ENCODE measurements around the gene WNK4. TPM values are rescaled to one million over a fixed set of nuclear protein-coding genes. Genes with fewer than 3 reads are reported as not detected.
A peak's percentile ranks its signal among the peaks of the same experiment; 100 is the strongest.

The WNK4 gene
- total and polyA plus RNA-seq, 9 of the 15 experiments (the other 6 are each of a cell fraction or from before 2014, with no cell fraction given): 0.32 to 25.8 (median 4.5) TPM

- H3K9me1 ChIP-seq (ENCODE audit: control insufficient read depth, insufficient read depth, low read length): no peaks in the 10 kb centered on the region
- in situ Hi-C loops (cut with MboI): loop anchor here (5.0 kb wide), 1 partner anchor 98 kb away; no protein-coding TSS in a partner anchor
- H3K4me2 ChIP-seq (ENCODE audit: insufficient read depth, low read length): no peak overlapping the region
- FAIRE-seq: peak; percentile 78
- H3K27me3 ChIP-seq (ENCODE audit: control insufficient read depth in 2 of 2, insufficient read depth in 2 of 2, low read length in 2 of 2): no peaks in the 10 kb centered on the region
- no peak overlapping the region for H3K4me3 ChIP-seq
- no TSS peak for BruUV-seq (replicated peaks)
- POLR2A ChIA-PET: interaction anchor here (0.7 to 1.0 kb wide), 2 partner anchors 13 to 76 kb away, joined by 3 read pairs; partner anchors contain the start of gene PSME3
- CTCF ChIA-PET (ENCODE audit: low intra/inter-chr PET ratio): no interaction called here
- peaks cover 25% of the 10 kb centered on the region for H3K79me2 ChIP-seq (ENCODE audit: control insufficient read depth, insufficient read depth, low read length)
- peak; percentile 78 for ATAC-seq
- H3K36me3 ChIP-seq (ENCODE audit: control insufficient read depth, insufficient read depth, low read length): peaks cover 74% of the 10 kb centered on the region
- no peaks in the 10 kb centered on the region for H4K20me1 ChIP-seq (replicated peaks; ENCODE audit: control insufficient read depth, insufficient read depth, low read length)
- no peak overlapping the region for H3K9ac ChIP-seq (ENCODE audit: insufficient read depth in 1 of 2, low read depth in 2 of 2, low read length in 2 of 2)
- no peak overlapping the region for H2AFZ ChIP-seq (ENCODE audit: low read depth, low read length)
- no peaks in the 10 kb centered on the region for H3K9me3 ChIP-seq (replicated peaks; ENCODE audit: control insufficient read depth, insufficient read depth, low read depth, low read length)
- 0% methylated on average over 2 of the region's 2 CpGs for WGBS (ENCODE audit: insufficient coverage, low coverage, missing lambda C conversion rate)
- intact Hi-C loops (cut with micrococcal nuclease): no loop called here
- H3K4me1 ChIP-seq (replicated peaks in 1 of 2; ENCODE audit: control insufficient read depth in 2 of 2, insufficient read depth in 2 of 2, low read length in 2 of 2): peaks cover 0 to 18% of the 10 kb centered on the region in 2 experiments; a peak in 2 of 5 replicates
- no peak overlapping the region for H3K27ac ChIP-seq (ENCODE audit: extremely low read depth, low read depth, low read length)
- peak; percentile 64 to 86 (median 67) for DNase-seq (ENCODE audit: extremely low read depth in 1 of 4, low spot score in 3 of 4)
- TF ChIP-seq PKNOX1 (IDR thresholded peaks at IDR 0.05): peak; percentile 90
- TF ChIP-seq MEIS2 (IDR thresholded peaks at IDR 0.05; ENCODE audit: partially characterized antibody): peak; percentile 72
- 0 out of 2 replicates have a peak, but pooled peaks have one; percentile 46 for TF ChIP-seq XRCC5 (IDR thresholded peaks at IDR 0.05; ENCODE audit: low read depth, low read length)
- no peak for TF ChIP-seq PBX2 (CRISPR knock-in tag; IDR thresholded peaks at IDR 0.05; ENCODE audit: low read depth)
- peak; percentile 79 for TF ChIP-seq PBX2 (tag; conservative IDR thresholded peaks at IDR 0.05; ENCODE audit: low read depth)
- peak; percentile 17 for TF ChIP-seq DACH1 (IDR thresholded peaks at IDR 0.05; ENCODE audit: partially characterized antibody)
- TF ChIP-seq KLF16 (IDR thresholded peaks at IDR 0.05): peak; percentile 21; the same call in 1 of the 2 replicates
- no peak for TF ChIP-seq ARID1B (IDR thresholded peaks at IDR 0.05)
- TF ChIP-seq REST (IDR thresholded peaks at IDR 0.05; ENCODE audit: borderline replicate concordance): peak; percentile 32; the same call in 1 of the 2 replicates
- no peak for TF ChIP-seq REST (CRISPR knock-in tag; IDR thresholded peaks at IDR 0.05; ENCODE audit: low read depth)
These were observed 39.6 kb downstream of the WNK4 start for GRCh38 chr17:42819939-42820535.

All from K562 (cell line).